WTC11 (cell line): ENCODE results near the gene LRMDA. TPM values are rescaled to one million over a fixed set of nuclear protein-coding genes. Genes with fewer than 3 reads are reported as not detected.

Source experiments
- ATAC-seq: fragments of 200-7000 bp; cut with Tn5 transposase; 2 replicates; pipeline ENCODE4 v1.10.0; 2021; ENCODE audit warnings: mild to moderate bottlenecking, moderate library complexity
- CTCF ChIA-PET: fragments of 300-600 bp; sonication (Branson Sonifier 250); formaldehyde crosslinking; loops from one replicate; lab custom pipeline; 2021; ENCODE audit warnings: antibody characterized with exemption; lab: Charles Lee
- POLR2A ChIA-PET: fragments of 350-600 bp; sonication (Branson Sonifier 250); formaldehyde crosslinking; loops from one replicate; lab custom pipeline; 2021; ENCODE audit warnings: antibody characterized with exemption; lab: Charles Lee
- DNase-seq: peaks from one replicate; pipeline ENCODE4 v3.0.0; 2021; ENCODE audit warnings: low spot score
- H3K27ac Mint-ChIP-seq: 2 replicates; pipeline ENCODE4 v1.8.0; 2021; ENCODE audit warnings: mixed read lengths
- H3K27me3 Mint-ChIP-seq: 2 replicates; pipeline ENCODE4 v1.8.0; 2021; ENCODE audit warnings: low read depth, mild to moderate bottlenecking, moderate library complexity, mixed read lengths
- H3K36me3 Mint-ChIP-seq: 2 replicates; pipeline ENCODE4 v1.8.0; 2021; ENCODE audit warnings: mixed read lengths
- H3K4me1 Mint-ChIP-seq: 2 replicates; pipeline ENCODE4 v1.8.0; 2022; ENCODE audit warnings: mixed read lengths
- H3K4me3 Mint-ChIP-seq: 2 replicates; pipeline ENCODE4 v1.8.0; 2021; ENCODE audit warnings: mild to moderate bottlenecking, moderate library complexity, mixed read lengths
- H3K9me3 Mint-ChIP-seq: 2 replicates; pipeline ENCODE4 v1.8.0; 2021; ENCODE audit warnings: mixed read lengths
- ATF1 ChIP-seq: sonication (generic); formaldehyde crosslinking; IDR thresholded peaks from 2 replicates; pipeline ENCODE4 v1.8.1; 2023; ENCODE audit warnings: mild to moderate bottlenecking, moderate library complexity, missing genetic modification reagents
- ELF4 ChIP-seq: sonication (generic); formaldehyde crosslinking; IDR thresholded peaks from 2 replicates; pipeline ENCODE4 v1.8.1; 2022; ENCODE audit warnings: low read depth, mild to moderate bottlenecking, moderate library complexity, missing genetic modification reagents
- FOXK1 ChIP-seq: sonication (generic); formaldehyde crosslinking; IDR thresholded peaks from 2 replicates; pipeline ENCODE4 v1.8.0; 2022; ENCODE audit warnings: mild to moderate bottlenecking, moderate library complexity, missing genetic modification reagents
- HMGA2 ChIP-seq: fragments of 250-450 bp; sonication (Bioruptor Pico); IDR thresholded peaks from 2 replicates; pipeline ENCODE4 v1.4.0; 2021; ENCODE audit warnings: mild to moderate bottlenecking, moderate library complexity
- JAZF1 ChIP-seq: fragments of 250-450 bp; sonication (Bioruptor Pico); IDR thresholded peaks from 2 replicates; pipeline ENCODE4 v1.9.0; 2021; ENCODE audit warnings: moderate library complexity, mild to moderate bottlenecking, inconsistent platforms
- JUN ChIP-seq: sonication (generic); formaldehyde crosslinking; IDR thresholded peaks from 2 replicates; pipeline ENCODE4 v1.8.0; 2023; ENCODE audit warnings: mild to moderate bottlenecking, missing genetic modification reagents
- NFATC4 ChIP-seq: fragments of 250-450 bp; sonication (Bioruptor Pico); IDR thresholded peaks from 2 replicates; pipeline ENCODE4 v1.9.0; 2021; ENCODE audit warnings: mild to moderate bottlenecking
- NR1H2 ChIP-seq: sonication (generic); formaldehyde crosslinking; IDR thresholded peaks from 2 replicates; pipeline ENCODE4 v1.9.0; 2021; ENCODE audit warnings: mild to moderate bottlenecking, moderate library complexity, missing genetic modification reagents
- NR3C1 ChIP-seq: sonication (generic); formaldehyde crosslinking; conservative IDR thresholded peaks from 2 replicates; pipeline ENCODE4 v1.8.1; 2023; ENCODE audit warnings: low read depth, mild to moderate bottlenecking, missing genetic modification reagents
- OVOL2 ChIP-seq: fragments of 250-450 bp; sonication (Bioruptor Pico); IDR thresholded peaks from 2 replicates; pipeline ENCODE4 v1.9.0; 2021; ENCODE audit warnings: mild to moderate bottlenecking, borderline replicate concordance
- SMAD3 ChIP-seq: sonication (generic); formaldehyde crosslinking; IDR thresholded peaks from 2 replicates; pipeline ENCODE4 v1.8.0; 2022; ENCODE audit warnings: missing genetic modification reagents, mild to moderate bottlenecking, borderline replicate concordance
- ZNF121 ChIP-seq: sonication (generic); formaldehyde crosslinking; IDR thresholded peaks from 2 replicates; pipeline ENCODE4 v1.8.0; 2023; ENCODE audit warnings: missing genetic modification reagents
- ZNF281 ChIP-seq: sonication (generic); formaldehyde crosslinking; IDR thresholded peaks from 2 replicates; pipeline ENCODE4 v1.8.0; 2023; ENCODE audit warnings: mild to moderate bottlenecking, missing genetic modification reagents
- ZNF416 ChIP-seq: fragments of 250-450 bp; sonication (Bioruptor Pico); IDR thresholded peaks from 2 replicates; pipeline ENCODE4 v1.9.0; 2021; ENCODE audit warnings: mild to moderate bottlenecking, inconsistent platforms
- ZNF512 ChIP-seq: sonication (generic); formaldehyde crosslinking; IDR thresholded peaks from 2 replicates; pipeline ENCODE4 v1.8.1; 2022; ENCODE audit warnings: missing genetic modification reagents, borderline replicate concordance
- ZNF671 ChIP-seq: fragments of 250-450 bp; sonication (Bioruptor Pico); IDR thresholded peaks from 2 replicates; pipeline ENCODE4 v1.8.0; 2021; ENCODE audit warnings: mild to moderate bottlenecking
- total RNA-seq: library from RNA; stranded (reverse); gene quantifications from 3 replicates; pipeline ENCODE4 v1.2.3, GENCODE V29; 2021
- TF ChIP-seq, protein P1 (sequence below): fragments of 200-600 bp; IDR thresholded peaks from 2 replicates; pipeline ENCODE4 v1.8.0; 2022; ENCODE audit warnings: antibody characterized with exemption
- TF ChIP-seq, protein P2 (sequence below): sonication (generic); formaldehyde crosslinking; IDR thresholded peaks from 2 replicates; pipeline ENCODE4 v1.8.0; 2022; ENCODE audit warnings: mild to moderate bottlenecking, missing genetic modification reagents
- TF ChIP-seq, protein P3 (sequence below): sonication (generic); formaldehyde crosslinking; IDR thresholded peaks from 2 replicates; pipeline ENCODE4 v1.8.1; 2022; ENCODE audit warnings: low read depth, missing genetic modification reagents, borderline replicate concordance
- TF ChIP-seq, protein P4 (sequence below): sonication (generic); formaldehyde crosslinking; IDR thresholded peaks from 2 replicates; pipeline ENCODE4 v1.8.0; 2022; ENCODE audit warnings: mild to moderate bottlenecking, missing genetic modification reagents
- TF ChIP-seq, protein P5 (sequence below): sonication (generic); formaldehyde crosslinking; IDR thresholded peaks from 2 replicates; pipeline ENCODE4 v1.8.1; 2023; ENCODE audit warnings: mild to moderate bottlenecking, moderate library complexity, missing genetic modification reagents
- TF ChIP-seq, protein P6 (sequence below): sonication (generic); formaldehyde crosslinking; IDR thresholded peaks from 2 replicates; pipeline ENCODE4 v1.8.1; 2023; ENCODE audit warnings: mild to moderate bottlenecking, missing genetic modification reagents, moderate library complexity

Gene LRMDA
- total RNA-seq, 1 experiment from 2014 or later, result 0.92 TPM

DNA sequence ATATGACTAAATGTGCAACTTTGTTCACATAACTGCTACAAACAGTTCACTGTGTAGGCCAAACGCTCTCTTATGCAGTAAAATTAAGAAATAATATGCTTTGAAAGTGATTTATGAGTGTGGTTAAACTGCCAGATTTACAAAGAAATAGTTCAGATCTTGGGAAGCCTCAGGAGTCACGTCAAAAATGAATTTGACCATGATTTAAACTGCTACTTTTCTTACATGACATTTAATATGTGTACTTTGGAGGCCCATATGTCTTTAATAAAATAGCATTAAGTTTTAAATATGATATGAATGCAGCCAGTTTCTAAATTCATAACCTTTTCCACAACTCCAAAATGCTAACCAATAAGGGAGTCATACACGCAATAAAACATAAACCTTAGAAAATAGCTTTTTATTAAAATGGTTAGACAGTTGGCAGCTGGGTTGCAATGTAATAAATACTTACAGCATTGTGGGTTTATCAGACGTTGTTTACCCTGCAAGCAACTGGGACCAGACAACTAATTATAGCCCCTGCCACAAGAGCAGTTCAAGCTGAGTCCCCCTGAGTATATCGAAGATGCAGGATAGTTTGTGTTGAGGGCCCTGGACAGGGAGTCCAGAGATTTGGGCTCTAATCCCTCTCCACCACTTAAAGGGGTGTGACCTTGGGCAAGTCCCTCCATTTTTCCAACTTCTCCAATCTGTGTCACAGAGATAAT lies 640.4 kb downstream of the LRMDA start (continued):
- TF ChIP-seq ZNF671 (CRISPR knock-in tag) (no peak), OVOL2 (CRISPR knock-in tag) (no peak), NR1H2 (CRISPR knock-in tag) (no peak)

GRCh38 chr10:76072384-76072783 lies 641.0 kb downstream of the LRMDA start:
- Mint-ChIP-seq H3K9me3 (peaks cover 54% of the 10 kb centered on the region), H3K4me3 (no peak overlapping the region), H3K27ac (no peak overlapping the region), H3K4me1 (peaks cover 6% of the 10 kb centered on the region), H3K36me3 (peaks cover 30% of the 10 kb centered on the region), H3K27me3 (peaks cover 9% of the 10 kb centered on the region)
- CTCF ChIA-PET, result no interaction called here
- DNase-seq (no peak), ATAC-seq (no peak)
- POLR2A ChIA-PET, result no interaction called here
- TF ChIP-seq, protein P1, sequence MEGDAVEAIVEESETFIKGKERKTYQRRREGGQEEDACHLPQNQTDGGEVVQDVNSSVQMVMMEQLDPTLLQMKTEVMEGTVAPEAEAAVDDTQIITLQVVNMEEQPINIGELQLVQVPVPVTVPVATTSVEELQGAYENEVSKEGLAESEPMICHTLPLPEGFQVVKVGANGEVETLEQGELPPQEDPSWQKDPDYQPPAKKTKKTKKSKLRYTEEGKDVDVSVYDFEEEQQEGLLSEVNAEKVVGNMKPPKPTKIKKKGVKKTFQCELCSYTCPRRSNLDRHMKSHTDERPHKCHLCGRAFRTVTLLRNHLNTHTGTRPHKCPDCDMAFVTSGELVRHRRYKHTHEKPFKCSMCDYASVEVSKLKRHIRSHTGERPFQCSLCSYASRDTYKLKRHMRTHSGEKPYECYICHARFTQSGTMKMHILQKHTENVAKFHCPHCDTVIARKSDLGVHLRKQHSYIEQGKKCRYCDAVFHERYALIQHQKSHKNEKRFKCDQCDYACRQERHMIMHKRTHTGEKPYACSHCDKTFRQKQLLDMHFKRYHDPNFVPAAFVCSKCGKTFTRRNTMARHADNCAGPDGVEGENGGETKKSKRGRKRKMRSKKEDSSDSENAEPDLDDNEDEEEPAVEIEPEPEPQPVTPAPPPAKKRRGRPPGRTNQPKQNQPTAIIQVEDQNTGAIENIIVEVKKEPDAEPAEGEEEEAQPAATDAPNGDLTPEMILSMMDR, result no peak
- TF ChIP-seq, protein P2, sequence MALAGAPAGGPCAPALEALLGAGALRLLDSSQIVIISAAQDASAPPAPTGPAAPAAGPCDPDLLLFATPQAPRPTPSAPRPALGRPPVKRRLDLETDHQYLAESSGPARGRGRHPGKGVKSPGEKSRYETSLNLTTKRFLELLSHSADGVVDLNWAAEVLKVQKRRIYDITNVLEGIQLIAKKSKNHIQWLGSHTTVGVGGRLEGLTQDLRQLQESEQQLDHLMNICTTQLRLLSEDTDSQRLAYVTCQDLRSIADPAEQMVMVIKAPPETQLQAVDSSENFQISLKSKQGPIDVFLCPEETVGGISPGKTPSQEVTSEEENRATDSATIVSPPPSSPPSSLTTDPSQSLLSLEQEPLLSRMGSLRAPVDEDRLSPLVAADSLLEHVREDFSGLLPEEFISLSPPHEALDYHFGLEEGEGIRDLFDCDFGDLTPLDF (CRISPR knock-in tag), result no peak
- TF ChIP-seq ATF1, result no peak
- TF ChIP-seq, protein P3, sequence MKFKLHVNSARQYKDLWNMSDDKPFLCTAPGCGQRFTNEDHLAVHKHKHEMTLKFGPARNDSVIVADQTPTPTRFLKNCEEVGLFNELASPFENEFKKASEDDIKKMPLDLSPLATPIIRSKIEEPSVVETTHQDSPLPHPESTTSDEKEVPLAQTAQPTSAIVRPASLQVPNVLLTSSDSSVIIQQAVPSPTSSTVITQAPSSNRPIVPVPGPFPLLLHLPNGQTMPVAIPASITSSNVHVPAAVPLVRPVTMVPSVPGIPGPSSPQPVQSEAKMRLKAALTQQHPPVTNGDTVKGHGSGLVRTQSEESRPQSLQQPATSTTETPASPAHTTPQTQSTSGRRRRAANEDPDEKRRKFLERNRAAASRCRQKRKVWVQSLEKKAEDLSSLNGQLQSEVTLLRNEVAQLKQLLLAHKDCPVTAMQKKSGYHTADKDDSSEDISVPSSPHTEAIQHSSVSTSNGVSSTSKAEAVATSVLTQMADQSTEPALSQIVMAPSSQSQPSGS (CRISPR knock-in tag), result no peak
- TF ChIP-seq, protein P4, sequence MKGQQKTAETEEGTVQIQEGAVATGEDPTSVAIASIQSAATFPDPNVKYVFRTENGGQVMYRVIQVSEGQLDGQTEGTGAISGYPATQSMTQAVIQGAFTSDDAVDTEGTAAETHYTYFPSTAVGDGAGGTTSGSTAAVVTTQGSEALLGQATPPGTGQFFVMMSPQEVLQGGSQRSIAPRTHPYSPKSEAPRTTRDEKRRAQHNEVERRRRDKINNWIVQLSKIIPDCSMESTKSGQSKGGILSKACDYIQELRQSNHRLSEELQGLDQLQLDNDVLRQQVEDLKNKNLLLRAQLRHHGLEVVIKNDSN (CRISPR knock-in tag), result no peak
- no peak for TF ChIP-seq SMAD3
- no peak for TF ChIP-seq ZNF512

DNA sequence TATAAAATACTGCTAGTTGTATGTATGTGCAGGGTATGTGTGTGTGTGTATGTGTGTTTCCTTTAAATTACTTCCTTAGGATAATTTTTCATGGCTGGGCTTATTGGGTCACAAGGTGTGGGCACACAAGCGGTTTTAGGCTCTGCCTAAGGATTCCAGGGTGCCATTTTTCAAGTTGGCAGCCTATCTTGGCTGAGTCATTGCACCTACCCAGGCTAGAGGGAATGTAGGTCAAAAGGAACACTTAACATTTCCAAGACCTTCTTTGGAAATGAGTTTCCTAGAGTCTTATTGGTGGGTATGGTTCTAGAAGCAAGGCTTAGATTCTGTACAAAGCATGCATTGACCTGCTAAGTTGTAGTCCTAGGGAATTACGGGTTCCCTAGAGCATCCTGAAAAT lies 642.1 kb downstream of the LRMDA start:
- peaks cover 6% of the 10 kb centered on the region for H3K4me1 Mint-ChIP-seq
- POLR2A ChIA-PET, result interaction anchor here (0.6 kb wide), 1 partner anchor 409 kb away, joined by 3 read pairs; no protein-coding TSS in a partner anchor
- H3K4me3 Mint-ChIP-seq, result no peak overlapping the region
- peaks cover 7% of the 10 kb centered on the region; the same call in 1 of the 2 replicates for H3K27me3 Mint-ChIP-seq
- H3K27ac Mint-ChIP-seq, result no peak overlapping the region
- H3K36me3 Mint-ChIP-seq, result peaks cover 19% of the 10 kb centered on the region
- H3K9me3 Mint-ChIP-seq, result peaks cover 43% of the 10 kb centered on the region
- DNase-seq (no peak), ATAC-seq (no peak)
- CTCF ChIA-PET, result no interaction called here
- no peak for TF ChIP-seq JUN (CRISPR knock-in tag)
- no peak for TF ChIP-seq ZNF121 (CRISPR knock-in tag)
- TF ChIP-seq NR3C1 (CRISPR knock-in tag), result no peak
- TF ChIP-seq ZNF281, result no peak
- TF ChIP-seq ZNF671 (CRISPR knock-in tag), result no peak
- TF ChIP-seq, protein P5, sequence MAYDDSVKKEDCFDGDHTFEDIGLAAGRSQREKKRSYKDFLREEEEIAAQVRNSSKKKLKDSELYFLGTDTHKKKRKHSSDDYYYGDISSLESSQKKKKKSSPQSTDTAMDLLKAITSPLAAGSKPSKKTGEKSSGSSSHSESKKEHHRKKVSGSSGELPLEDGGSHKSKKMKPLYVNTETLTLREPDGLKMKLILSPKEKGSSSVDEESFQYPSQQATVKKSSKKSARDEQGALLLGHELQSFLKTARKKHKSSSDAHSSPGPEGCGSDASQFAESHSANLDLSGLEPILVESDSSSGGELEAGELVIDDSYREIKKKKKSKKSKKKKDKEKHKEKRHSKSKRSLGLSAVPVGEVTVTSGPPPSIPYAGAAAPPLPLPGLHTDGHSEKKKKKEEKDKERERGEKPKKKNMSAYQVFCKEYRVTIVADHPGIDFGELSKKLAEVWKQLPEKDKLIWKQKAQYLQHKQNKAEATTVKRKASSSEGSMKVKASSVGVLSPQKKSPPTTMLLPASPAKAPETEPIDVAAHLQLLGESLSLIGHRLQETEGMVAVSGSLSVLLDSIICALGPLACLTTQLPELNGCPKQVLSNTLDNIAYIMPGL (CRISPR knock-in tag), result no peak
- TF ChIP-seq, protein P6, sequence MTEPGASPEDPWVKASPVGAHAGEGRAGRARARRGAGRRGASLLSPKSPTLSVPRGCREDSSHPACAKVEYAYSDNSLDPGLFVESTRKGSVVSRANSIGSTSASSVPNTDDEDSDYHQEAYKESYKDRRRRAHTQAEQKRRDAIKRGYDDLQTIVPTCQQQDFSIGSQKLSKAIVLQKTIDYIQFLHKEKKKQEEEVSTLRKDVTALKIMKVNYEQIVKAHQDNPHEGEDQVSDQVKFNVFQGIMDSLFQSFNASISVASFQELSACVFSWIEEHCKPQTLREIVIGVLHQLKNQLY (CRISPR knock-in tag), result no peak
- TF ChIP-seq ELF4, result no peak
- TF ChIP-seq FOXK1, result no peak
- no peak for TF ChIP-seq ZNF416
- TF ChIP-seq NFATC4 (CRISPR knock-in tag), result no peak
- TF ChIP-seq HMGA2 (CRISPR knock-in tag), result no peak
- no peak for TF ChIP-seq JAZF1 (CRISPR knock-in tag)
